MG63 (cell line): ENCODE results near the gene OGFR. TPM values are rescaled to one million over a fixed set of nuclear protein-coding genes. Genes with fewer than 3 reads are reported as not detected.

ENCODE experiments used
- total RNA-seq: library from RNA; depleted of rRNA; stranded (reverse); fragments of >200 nt; shearing (Covaris generic); gene quantifications from 2 replicates; pipeline ENCODE4 v1.2.3, GENCODE V29; 2014; ENCODE audit warnings: low replicate concordance; rRNA removed

OGFR gene
- total RNA-seq, 1 experiment from 2014 or later, result 72.3 TPM

Other genes starting within 250 kb of the OGFR start
- 10.7 and 23.0 TPM in 2 replicates for gene SLCO4A1, start 162.3 kb upstream of the OGFR start, total RNA-seq
- 0.40 TPM in 1 of 2 replicates, not detected in the other for gene NTSR1, start 96.0 kb upstream of the OGFR start, total RNA-seq
- 52.1 and 63.5 TPM in 2 replicates for gene MRGBP, start 8.4 kb upstream of the OGFR start, total RNA-seq
- gene COL9A3, start 12.2 kb downstream of the OGFR start, total RNA-seq, result 2.8 TPM in 1 of 2 replicates, not detected in the other
- 16.0 and 25.4 TPM in 2 replicates for gene TCFL5, start 57.0 kb downstream of the OGFR start, total RNA-seq
- gene DIDO1, start 121.7 kb downstream of the OGFR start, total RNA-seq, result 20.0 and 21.2 TPM in 2 replicates
- gene GID8, start 133.3 kb downstream of the OGFR start, total RNA-seq, result 36.6 and 42.1 TPM in 2 replicates
- gene SLC17A9, start 147.9 kb downstream of the OGFR start, total RNA-seq, result not detected in 2 replicates
- not detected in 2 replicates for gene BHLHE23, start 202.1 kb downstream of the OGFR start, total RNA-seq